ENCODE results near the gene HTR1A.

DNA sequence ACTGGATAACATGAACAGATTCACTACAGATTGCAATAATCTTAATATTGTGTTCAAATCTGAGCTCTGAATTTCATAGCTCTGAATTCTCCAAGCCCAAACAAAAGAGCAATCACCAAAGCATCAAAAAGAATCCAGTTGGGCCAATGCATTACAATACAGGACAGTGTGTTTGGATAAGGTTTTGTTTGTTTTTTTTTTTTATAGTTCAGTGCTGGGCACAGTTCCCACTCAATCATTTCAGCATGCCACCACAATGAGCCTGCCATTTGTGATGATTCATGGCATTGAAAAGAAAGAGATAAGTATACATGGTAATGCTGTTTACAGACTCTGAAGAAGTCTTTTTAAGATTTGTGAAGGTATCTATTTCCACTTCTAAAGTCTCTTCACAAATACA lies 1.7 kb upstream of the HTR1A start:
- TF ChIP-seq POLR2A (IDR thresholded peaks at IDR 0.05) = no peak
- TF ChIP-seq, protein P1, sequence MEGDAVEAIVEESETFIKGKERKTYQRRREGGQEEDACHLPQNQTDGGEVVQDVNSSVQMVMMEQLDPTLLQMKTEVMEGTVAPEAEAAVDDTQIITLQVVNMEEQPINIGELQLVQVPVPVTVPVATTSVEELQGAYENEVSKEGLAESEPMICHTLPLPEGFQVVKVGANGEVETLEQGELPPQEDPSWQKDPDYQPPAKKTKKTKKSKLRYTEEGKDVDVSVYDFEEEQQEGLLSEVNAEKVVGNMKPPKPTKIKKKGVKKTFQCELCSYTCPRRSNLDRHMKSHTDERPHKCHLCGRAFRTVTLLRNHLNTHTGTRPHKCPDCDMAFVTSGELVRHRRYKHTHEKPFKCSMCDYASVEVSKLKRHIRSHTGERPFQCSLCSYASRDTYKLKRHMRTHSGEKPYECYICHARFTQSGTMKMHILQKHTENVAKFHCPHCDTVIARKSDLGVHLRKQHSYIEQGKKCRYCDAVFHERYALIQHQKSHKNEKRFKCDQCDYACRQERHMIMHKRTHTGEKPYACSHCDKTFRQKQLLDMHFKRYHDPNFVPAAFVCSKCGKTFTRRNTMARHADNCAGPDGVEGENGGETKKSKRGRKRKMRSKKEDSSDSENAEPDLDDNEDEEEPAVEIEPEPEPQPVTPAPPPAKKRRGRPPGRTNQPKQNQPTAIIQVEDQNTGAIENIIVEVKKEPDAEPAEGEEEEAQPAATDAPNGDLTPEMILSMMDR (IDR thresholded peaks at IDR 0.05) = no peak
